ENCODE data around the gene ZNF618.
"Not testable (repeated sequence)": the region's sequence is repeated elsewhere in the genome, so short reads cannot be mapped to it uniquely, and the experiment has no call there.

The ZNF618 gene

GRCh38 chr9:114072184-114073140 lies 196.4 kb downstream of the ZNF618 start:
- in situ Hi-C loops (cut with HindIII; ENCODE audit: low sequenced_read_pairs): no loop called here

GRCh38 chr9:114075602-114076001 lies 199.5 kb downstream of the ZNF618 start:
- in situ Hi-C loops (cut with HindIII; ENCODE audit: low sequenced_read_pairs): no loop called here

GRCh38 chr9:114076237-114077161 lies 200.4 kb downstream of the ZNF618 start:
- in situ Hi-C loops (cut with HindIII; ENCODE audit: low sequenced_read_pairs): no loop called here

GRCh38 chr9:114077162-114077837 lies 201.2 kb downstream of the ZNF618 start:
- in situ Hi-C loops (cut with HindIII; ENCODE audit: low sequenced_read_pairs): no loop called here

GRCh38 chr9:114078021-114078780 lies 202.1 kb downstream of the ZNF618 start, which contains the start of gene AMBP:
Gene AMBP (minus strand): TSS chr9:114078300. CDS start chr9:114078209, 91 bp downstream.
- in situ Hi-C loops (cut with HindIII; ENCODE audit: low sequenced_read_pairs): no loop called here

- in situ Hi-C loops (cut with HindIII; ENCODE audit: low sequenced_read_pairs): no loop called here
Measured at GRCh38 chr9:114078781-114079156, 202.7 kb downstream of the ZNF618 start.

GRCh38 chr9:114080195-114080772 lies 204.2 kb downstream of the ZNF618 start:
- in situ Hi-C loops (cut with HindIII; ENCODE audit: low sequenced_read_pairs): no loop called here

GRCh38 chr9:114080773-114081440 lies 204.8 kb downstream of the ZNF618 start:
- in situ Hi-C loops (cut with HindIII; ENCODE audit: low sequenced_read_pairs): no loop called here

- in situ Hi-C loops (cut with HindIII; ENCODE audit: low sequenced_read_pairs): no loop called here
Measured at GRCh38 chr9:114081441-114082016, 205.4 kb downstream of the ZNF618 start.

- in situ Hi-C loops (cut with HindIII; ENCODE audit: low sequenced_read_pairs): no loop called here
Measured at GRCh38 chr9:114082017-114082762, 206.1 kb downstream of the ZNF618 start.

- in situ Hi-C loops (cut with HindIII; ENCODE audit: low sequenced_read_pairs): not testable (repeated sequence)
Measured at GRCh38 chr9:114082763-114083412, 206.8 kb downstream of the ZNF618 start.

GRCh38 chr9:114083666-114084065 lies 207.6 kb downstream of the ZNF618 start:
- in situ Hi-C loops (cut with HindIII; ENCODE audit: low sequenced_read_pairs): no loop called here

- in situ Hi-C loops (cut with HindIII; ENCODE audit: low sequenced_read_pairs): loop anchor here (5.0 kb wide), 1 partner anchor 43 kb away; no protein-coding TSS in a partner anchor
Measured at GRCh38 chr9:114084282-114085073, 208.4 kb downstream of the ZNF618 start.

GRCh38 chr9:114085387-114085789 lies 209.3 kb downstream of the ZNF618 start:
- in situ Hi-C loops (cut with HindIII; ENCODE audit: low sequenced_read_pairs): loop anchor here (5.0 kb wide), 1 partner anchor 42 kb away; no protein-coding TSS in a partner anchor

- in situ Hi-C loops (cut with HindIII; ENCODE audit: low sequenced_read_pairs): loop anchor here (5.0 kb wide), 1 partner anchor 41 kb away; no protein-coding TSS in a partner anchor
Measured at GRCh38 chr9:114086009-114086408, 209.9 kb downstream of the ZNF618 start.

GRCh38 chr9:114086607-114087006 lies 210.5 kb downstream of the ZNF618 start:
- in situ Hi-C loops (cut with HindIII; ENCODE audit: low sequenced_read_pairs): loop anchor here (5.0 kb wide), 1 partner anchor 41 kb away; no protein-coding TSS in a partner anchor

Data from endothelial cell of hepatic sinusoid (primary cell).